SK-N-SH treated with all-trans-retinoic acid at 6 μM for 48 hours (cell line): ENCODE measurements around the gene CAND2.

Experiments used
- ATAC-seq: fragments of 200-7000 bp; cut with Tn5 transposase; 3 replicates; pipeline ENCODE4 v1.9.1; 2020; ENCODE audit warnings: mild to moderate bottlenecking, moderate library complexity
- ARNTL ChIP-seq: fragments of 450-650 bp; formaldehyde crosslinking; IDR thresholded peaks from 2 replicates; pipeline ENCODE4 v1.5.0; 2020; ENCODE audit warnings: low read depth, mild to moderate bottlenecking, moderate library complexity, borderline replicate concordance
- CSDC2 ChIP-seq: fragments of 250-450 bp; sonication (Bioruptor Pico); IDR thresholded peaks from 2 replicates; pipeline ENCODE4 v1.5.0; 2020; ENCODE audit warnings: mild to moderate bottlenecking, moderate library complexity
- GLIS3 ChIP-seq: fragments of 250-450 bp; sonication (Bioruptor Pico); IDR thresholded peaks from 2 replicates; pipeline ENCODE4 v1.5.0; 2020; ENCODE audit warnings: mild to moderate bottlenecking, moderate library complexity
- ISL1 ChIP-seq: fragments of 250-450 bp; sonication (Bioruptor Pico); IDR thresholded peaks from 2 replicates; pipeline ENCODE4 v2.1.2; 2022; ENCODE audit warnings: mild to moderate bottlenecking, moderate library complexity
- OSR1 ChIP-seq: fragments of 250-450 bp; sonication (Bioruptor Pico); IDR thresholded peaks from 2 replicates; pipeline ENCODE4 v1.8.0; 2022; ENCODE audit warnings: moderate library complexity, mild to moderate bottlenecking, inconsistent platforms
- PPARA ChIP-seq: fragments of 250-450 bp; sonication (Bioruptor Pico); IDR thresholded peaks from 2 replicates; pipeline ENCODE4 v1.5.0; 2020; ENCODE audit warnings: mild to moderate bottlenecking, borderline replicate concordance
- RARB ChIP-seq: fragments of 250-450 bp; sonication (Bioruptor Pico); IDR thresholded peaks from 2 replicates; pipeline ENCODE4 v1.8.0; 2021; ENCODE audit warnings: mild to moderate bottlenecking, moderate library complexity
- SNAI2 ChIP-seq: fragments of 250-450 bp; sonication (Bioruptor Pico); IDR thresholded peaks from 2 replicates; pipeline ENCODE4 v1.5.0; 2020; ENCODE audit warnings: mild to moderate bottlenecking, moderate library complexity
- TOX ChIP-seq: fragments of 250-450 bp; sonication (Bioruptor Pico); IDR thresholded peaks from 2 replicates; pipeline ENCODE4 v1.8.0; 2021; ENCODE audit warnings: mild to moderate bottlenecking, moderate library complexity, borderline replicate concordance
- ZC3H10 ChIP-seq: fragments of 250-450 bp; sonication (Bioruptor Pico); IDR thresholded peaks from 2 replicates; pipeline ENCODE4 v1.5.1; 2021; ENCODE audit warnings: mild to moderate bottlenecking, moderate library complexity
- ZFP3 ChIP-seq: fragments of 250-450 bp; sonication (Bioruptor Pico); IDR thresholded peaks from 2 replicates; pipeline ENCODE4 v1.5.0; 2020; ENCODE audit warnings: mild to moderate bottlenecking, moderate library complexity
- ZFP30 ChIP-seq: fragments of 450-650 bp; formaldehyde crosslinking; IDR thresholded peaks from 2 replicates; pipeline ENCODE4 v1.5.0; 2022; ENCODE audit warnings: mild to moderate bottlenecking, moderate library complexity
- ZNF565 ChIP-seq: fragments of 450-650 bp; formaldehyde crosslinking; conservative IDR thresholded peaks from 2 replicates; pipeline ENCODE4 v1.5.0; 2020; ENCODE audit warnings: low read depth, mild to moderate bottlenecking, moderate library complexity
- ZNF70 ChIP-seq: fragments of 450-650 bp; formaldehyde crosslinking; IDR thresholded peaks from 2 replicates; pipeline ENCODE4 v1.5.0; 2020; ENCODE audit warnings: mild to moderate bottlenecking, moderate library complexity
- ZNF8 ChIP-seq: fragments of 450-650 bp; formaldehyde crosslinking; IDR thresholded peaks from 2 replicates; pipeline ENCODE4 v1.5.0; 2020; ENCODE audit warnings: mild to moderate bottlenecking, moderate library complexity
- TF ChIP-seq, protein P1 (sequence below): fragments of 250-450 bp; sonication (Bioruptor Pico); IDR thresholded peaks from 2 replicates; pipeline ENCODE4 v1.5.1; 2020; ENCODE audit warnings: low read depth, mild to moderate bottlenecking, moderate library complexity
- TF ChIP-seq, protein P2 (sequence below): fragments of 250-450 bp; sonication (Bioruptor Pico); IDR thresholded peaks from 2 replicates; pipeline ENCODE4 v1.8.0; 2021; ENCODE audit warnings: low read depth, mild to moderate bottlenecking, moderate library complexity, borderline replicate concordance
- TF ChIP-seq, protein P3 (sequence below): fragments of 250-450 bp; sonication (Bioruptor Pico); IDR thresholded peaks from 2 replicates; pipeline ENCODE4 v1.8.0; 2020; ENCODE audit warnings: mild to moderate bottlenecking, moderate library complexity, borderline replicate concordance
- TF ChIP-seq, protein P4 (sequence below): fragments of 250-450 bp; sonication (Bioruptor Pico); IDR thresholded peaks from 2 replicates; pipeline ENCODE4 v1.5.0; 2020; ENCODE audit warnings: mild to moderate bottlenecking, moderate library complexity
- TF ChIP-seq, protein P5 (sequence below): fragments of 250-450 bp; sonication (Bioruptor Pico); IDR thresholded peaks from 2 replicates; pipeline ENCODE4 v1.5.1; 2021; ENCODE audit warnings: mild to moderate bottlenecking, moderate library complexity

The CAND2 gene

DNA sequence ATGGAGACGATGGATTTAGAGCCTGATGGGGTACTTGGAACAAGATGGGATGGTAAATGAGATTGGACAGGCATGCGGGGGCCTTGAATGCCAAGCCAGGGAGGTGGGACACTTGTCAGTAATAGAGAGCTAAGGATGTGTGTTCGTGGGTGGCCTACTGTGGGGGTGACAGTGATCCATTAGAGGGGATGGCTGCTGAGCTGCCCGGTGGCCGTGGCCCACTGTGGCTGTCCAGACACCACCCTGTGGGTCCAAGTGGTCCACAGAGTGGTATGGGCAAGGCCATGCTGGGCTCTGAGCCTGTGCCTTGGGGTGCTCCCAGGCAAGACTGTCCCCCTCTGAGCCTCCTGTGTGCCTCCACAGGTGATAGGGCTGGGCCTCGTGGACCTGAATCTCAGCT, 17.5 kb downstream of the CAND2 start:
- no peak for TF ChIP-seq ZNF8
- TF ChIP-seq RARB (CRISPR knock-in tag): no peak
- no peak for TF ChIP-seq ZNF565 (CRISPR knock-in tag)
- TF ChIP-seq GLIS3 (CRISPR knock-in tag): no peak
- no peak for TF ChIP-seq TOX (CRISPR knock-in tag)
- TF ChIP-seq OSR1: no peak
- TF ChIP-seq SNAI2: no peak
- no peak for TF ChIP-seq ARNTL (CRISPR knock-in tag)
- TF ChIP-seq, protein P1, sequence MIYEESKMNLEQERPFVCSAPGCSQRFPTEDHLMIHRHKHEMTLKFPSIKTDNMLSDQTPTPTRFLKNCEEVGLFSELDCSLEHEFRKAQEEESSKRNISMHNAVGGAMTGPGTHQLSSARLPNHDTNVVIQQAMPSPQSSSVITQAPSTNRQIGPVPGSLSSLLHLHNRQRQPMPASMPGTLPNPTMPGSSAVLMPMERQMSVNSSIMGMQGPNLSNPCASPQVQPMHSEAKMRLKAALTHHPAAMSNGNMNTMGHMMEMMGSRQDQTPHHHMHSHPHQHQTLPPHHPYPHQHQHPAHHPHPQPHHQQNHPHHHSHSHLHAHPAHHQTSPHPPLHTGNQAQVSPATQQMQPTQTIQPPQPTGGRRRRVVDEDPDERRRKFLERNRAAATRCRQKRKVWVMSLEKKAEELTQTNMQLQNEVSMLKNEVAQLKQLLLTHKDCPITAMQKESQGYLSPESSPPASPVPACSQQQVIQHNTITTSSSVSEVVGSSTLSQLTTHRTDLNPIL (CRISPR knock-in tag): no peak
- no peak for TF ChIP-seq CSDC2
- TF ChIP-seq, protein P2, sequence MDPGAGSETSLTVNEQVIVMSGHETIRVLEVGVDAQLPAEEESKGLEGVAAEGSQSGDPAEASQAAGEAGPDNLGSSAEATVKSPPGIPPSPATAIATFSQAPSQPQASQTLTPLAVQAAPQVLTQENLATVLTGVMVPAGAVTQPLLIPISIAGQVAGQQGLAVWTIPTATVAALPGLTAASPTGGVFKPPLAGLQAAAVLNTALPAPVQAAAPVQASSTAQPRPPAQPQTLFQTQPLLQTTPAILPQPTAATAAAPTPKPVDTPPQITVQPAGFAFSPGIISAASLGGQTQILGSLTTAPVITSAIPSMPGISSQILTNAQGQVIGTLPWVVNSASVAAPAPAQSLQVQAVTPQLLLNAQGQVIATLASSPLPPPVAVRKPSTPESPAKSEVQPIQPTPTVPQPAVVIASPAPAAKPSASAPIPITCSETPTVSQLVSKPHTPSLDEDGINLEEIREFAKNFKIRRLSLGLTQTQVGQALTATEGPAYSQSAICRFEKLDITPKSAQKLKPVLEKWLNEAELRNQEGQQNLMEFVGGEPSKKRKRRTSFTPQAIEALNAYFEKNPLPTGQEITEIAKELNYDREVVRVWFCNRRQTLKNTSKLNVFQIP (CRISPR knock-in tag): no peak
- TF ChIP-seq, protein P3, sequence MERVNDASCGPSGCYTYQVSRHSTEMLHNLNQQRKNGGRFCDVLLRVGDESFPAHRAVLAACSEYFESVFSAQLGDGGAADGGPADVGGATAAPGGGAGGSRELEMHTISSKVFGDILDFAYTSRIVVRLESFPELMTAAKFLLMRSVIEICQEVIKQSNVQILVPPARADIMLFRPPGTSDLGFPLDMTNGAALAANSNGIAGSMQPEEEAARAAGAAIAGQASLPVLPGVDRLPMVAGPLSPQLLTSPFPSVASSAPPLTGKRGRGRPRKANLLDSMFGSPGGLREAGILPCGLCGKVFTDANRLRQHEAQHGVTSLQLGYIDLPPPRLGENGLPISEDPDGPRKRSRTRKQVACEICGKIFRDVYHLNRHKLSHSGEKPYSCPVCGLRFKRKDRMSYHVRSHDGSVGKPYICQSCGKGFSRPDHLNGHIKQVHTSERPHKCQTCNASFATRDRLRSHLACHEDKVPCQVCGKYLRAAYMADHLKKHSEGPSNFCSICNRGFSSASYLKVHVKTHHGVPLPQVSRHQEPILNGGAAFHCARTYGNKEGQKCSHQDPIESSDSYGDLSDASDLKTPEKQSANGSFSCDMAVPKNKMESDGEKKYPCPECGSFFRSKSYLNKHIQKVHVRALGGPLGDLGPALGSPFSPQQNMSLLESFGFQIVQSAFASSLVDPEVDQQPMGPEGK (CRISPR knock-in tag): no peak
- TF ChIP-seq ISL1 (CRISPR knock-in tag): no peak
- TF ChIP-seq ZFP30 (CRISPR knock-in tag): no peak
- no peak for TF ChIP-seq ZNF70 (CRISPR knock-in tag)
- TF ChIP-seq, protein P4, sequence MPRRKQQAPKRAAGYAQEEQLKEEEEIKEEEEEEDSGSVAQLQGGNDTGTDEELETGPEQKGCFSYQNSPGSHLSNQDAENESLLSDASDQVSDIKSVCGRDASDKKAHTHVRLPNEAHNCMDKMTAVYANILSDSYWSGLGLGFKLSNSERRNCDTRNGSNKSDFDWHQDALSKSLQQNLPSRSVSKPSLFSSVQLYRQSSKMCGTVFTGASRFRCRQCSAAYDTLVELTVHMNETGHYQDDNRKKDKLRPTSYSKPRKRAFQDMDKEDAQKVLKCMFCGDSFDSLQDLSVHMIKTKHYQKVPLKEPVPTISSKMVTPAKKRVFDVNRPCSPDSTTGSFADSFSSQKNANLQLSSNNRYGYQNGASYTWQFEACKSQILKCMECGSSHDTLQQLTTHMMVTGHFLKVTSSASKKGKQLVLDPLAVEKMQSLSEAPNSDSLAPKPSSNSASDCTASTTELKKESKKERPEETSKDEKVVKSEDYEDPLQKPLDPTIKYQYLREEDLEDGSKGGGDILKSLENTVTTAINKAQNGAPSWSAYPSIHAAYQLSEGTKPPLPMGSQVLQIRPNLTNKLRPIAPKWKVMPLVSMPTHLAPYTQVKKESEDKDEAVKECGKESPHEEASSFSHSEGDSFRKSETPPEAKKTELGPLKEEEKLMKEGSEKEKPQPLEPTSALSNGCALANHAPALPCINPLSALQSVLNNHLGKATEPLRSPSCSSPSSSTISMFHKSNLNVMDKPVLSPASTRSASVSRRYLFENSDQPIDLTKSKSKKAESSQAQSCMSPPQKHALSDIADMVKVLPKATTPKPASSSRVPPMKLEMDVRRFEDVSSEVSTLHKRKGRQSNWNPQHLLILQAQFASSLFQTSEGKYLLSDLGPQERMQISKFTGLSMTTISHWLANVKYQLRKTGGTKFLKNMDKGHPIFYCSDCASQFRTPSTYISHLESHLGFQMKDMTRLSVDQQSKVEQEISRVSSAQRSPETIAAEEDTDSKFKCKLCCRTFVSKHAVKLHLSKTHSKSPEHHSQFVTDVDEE (CRISPR knock-in tag): no peak
- TF ChIP-seq ZFP3 (CRISPR knock-in tag): no peak
- TF ChIP-seq, protein P5, sequence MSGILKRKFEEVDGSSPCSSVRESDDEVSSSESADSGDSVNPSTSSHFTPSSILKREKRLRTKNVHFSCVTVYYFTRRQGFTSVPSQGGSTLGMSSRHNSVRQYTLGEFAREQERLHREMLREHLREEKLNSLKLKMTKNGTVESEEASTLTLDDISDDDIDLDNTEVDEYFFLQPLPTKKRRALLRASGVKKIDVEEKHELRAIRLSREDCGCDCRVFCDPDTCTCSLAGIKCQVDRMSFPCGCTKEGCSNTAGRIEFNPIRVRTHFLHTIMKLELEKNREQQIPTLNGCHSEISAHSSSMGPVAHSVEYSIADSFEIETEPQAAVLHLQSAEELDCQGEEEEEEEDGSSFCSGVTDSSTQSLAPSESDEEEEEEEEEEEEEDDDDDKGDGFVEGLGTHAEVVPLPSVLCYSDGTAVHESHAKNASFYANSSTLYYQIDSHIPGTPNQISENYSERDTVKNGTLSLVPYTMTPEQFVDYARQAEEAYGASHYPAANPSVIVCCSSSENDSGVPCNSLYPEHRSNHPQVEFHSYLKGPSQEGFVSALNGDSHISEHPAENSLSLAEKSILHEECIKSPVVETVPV (CRISPR knock-in tag): no peak
- no peak for TF ChIP-seq PPARA
- no peak for TF ChIP-seq ZC3H10 (CRISPR knock-in tag)

DNA sequence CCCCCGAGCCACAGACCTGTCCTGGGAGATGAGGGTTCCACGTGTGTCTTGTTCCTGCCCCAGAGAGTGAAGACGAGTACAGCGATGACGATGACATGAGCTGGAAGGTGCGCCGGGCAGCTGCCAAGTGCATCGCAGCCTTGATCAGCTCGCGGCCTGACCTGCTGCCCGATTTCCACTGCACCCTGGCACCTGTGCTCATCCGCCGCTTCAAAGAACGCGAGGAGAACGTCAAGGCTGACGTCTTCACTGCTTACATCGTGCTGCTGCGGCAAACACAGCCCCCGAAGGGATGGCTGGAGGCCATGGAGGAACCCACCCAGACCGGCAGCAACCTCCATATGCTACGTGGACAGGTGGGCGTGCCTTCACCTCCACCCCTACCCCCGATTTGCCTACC, 18.6 kb downstream of the CAND2 start:
- no peak for TF ChIP-seq PPARA
- TF ChIP-seq, protein P1 (CRISPR knock-in tag): no peak
- TF ChIP-seq CSDC2: no peak
- TF ChIP-seq, protein P2 (CRISPR knock-in tag): no peak
- TF ChIP-seq, all 23 proteins: peak for 0
- no peak for ATAC-seq

More for the DNA sequence above, 17.5 kb downstream of the CAND2 start:
- ATAC-seq: no peak
